ENCODE results near the gene PLEKHS1.
"Not testable (repeated sequence)": the region's sequence is repeated elsewhere in the genome, so short reads cannot be mapped to it uniquely, and the experiment has no call there.

The PLEKHS1 gene

DNA sequence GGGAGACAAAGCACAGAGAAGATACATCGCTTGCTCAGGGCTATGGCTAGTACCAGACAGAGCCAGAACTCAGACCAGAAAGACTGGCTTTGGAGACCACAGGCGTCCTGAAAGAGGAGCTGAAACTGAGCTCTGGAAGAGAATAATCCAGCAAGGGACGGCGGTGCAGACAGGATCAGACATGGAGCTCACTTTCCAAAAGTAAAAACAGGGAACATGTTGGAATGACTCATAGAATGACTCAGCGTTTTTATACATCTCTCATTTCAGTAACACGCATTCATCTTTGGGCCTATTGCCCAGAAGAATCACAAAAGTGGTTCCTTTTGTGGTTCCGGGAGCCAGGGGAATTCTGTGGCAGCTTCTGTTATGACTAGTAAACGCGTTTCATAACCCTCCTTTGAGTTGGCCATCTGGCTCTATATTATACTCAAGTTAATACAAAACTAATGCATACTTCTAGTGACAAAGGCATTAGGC, 37.2 kb downstream of the PLEKHS1 start:
- TF ChIP-seq, protein P1, sequence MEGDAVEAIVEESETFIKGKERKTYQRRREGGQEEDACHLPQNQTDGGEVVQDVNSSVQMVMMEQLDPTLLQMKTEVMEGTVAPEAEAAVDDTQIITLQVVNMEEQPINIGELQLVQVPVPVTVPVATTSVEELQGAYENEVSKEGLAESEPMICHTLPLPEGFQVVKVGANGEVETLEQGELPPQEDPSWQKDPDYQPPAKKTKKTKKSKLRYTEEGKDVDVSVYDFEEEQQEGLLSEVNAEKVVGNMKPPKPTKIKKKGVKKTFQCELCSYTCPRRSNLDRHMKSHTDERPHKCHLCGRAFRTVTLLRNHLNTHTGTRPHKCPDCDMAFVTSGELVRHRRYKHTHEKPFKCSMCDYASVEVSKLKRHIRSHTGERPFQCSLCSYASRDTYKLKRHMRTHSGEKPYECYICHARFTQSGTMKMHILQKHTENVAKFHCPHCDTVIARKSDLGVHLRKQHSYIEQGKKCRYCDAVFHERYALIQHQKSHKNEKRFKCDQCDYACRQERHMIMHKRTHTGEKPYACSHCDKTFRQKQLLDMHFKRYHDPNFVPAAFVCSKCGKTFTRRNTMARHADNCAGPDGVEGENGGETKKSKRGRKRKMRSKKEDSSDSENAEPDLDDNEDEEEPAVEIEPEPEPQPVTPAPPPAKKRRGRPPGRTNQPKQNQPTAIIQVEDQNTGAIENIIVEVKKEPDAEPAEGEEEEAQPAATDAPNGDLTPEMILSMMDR (IDR thresholded peaks at IDR 0.05; ENCODE audit: low read depth, low read length): no peak
- H3K4me3 ChIP-seq (ENCODE audit: low read depth, low read length): no peak overlapping the region

DNA sequence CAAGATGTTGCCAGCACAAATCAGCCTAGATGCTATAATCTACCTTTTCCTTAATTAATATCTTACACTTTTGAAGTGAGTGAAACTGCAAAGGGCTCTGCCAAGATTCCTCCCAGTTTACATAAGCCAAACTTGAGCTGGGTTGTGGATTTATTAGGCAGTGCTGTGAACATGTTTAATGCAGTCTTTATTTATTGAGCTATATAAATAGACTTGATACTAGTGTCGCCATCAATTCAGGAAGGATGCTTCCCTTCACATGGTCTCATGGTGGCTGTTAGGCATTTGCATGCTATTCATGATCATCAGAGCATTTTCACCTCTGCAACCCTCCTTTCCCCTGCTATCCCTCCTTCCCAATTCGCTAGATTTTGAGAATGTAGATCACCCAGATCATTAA, 40.2 kb downstream of the PLEKHS1 start:
- TF ChIP-seq, protein P1 (IDR thresholded peaks at IDR 0.05; ENCODE audit: low read depth, low read length): no peak
- H3K4me3 ChIP-seq (ENCODE audit: low read depth, low read length): no peak overlapping the region

DNA sequence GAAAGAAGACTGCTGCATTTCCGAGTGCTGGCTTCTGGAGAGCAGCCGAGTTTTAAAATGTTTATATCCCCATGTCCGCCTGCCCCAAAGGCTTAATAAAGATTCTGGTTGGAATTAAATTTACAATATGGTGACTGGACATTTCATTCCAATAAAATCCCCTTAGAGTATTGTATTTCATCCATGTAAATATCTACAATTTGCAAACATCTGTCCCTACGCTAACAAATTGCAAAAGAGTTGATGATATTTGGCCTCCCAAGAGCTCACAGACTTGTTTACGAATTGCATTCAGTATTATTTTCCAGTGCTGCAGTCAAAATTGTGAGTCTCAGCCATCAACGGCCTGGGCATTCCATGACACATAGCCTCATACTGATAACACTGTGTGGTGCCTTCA, 50.1 kb downstream of the PLEKHS1 start:
- TF ChIP-seq, protein P1 (IDR thresholded peaks at IDR 0.05; ENCODE audit: low read depth, low read length): no peak
- H3K4me3 ChIP-seq (ENCODE audit: low read depth, low read length): no peak overlapping the region

DNA sequence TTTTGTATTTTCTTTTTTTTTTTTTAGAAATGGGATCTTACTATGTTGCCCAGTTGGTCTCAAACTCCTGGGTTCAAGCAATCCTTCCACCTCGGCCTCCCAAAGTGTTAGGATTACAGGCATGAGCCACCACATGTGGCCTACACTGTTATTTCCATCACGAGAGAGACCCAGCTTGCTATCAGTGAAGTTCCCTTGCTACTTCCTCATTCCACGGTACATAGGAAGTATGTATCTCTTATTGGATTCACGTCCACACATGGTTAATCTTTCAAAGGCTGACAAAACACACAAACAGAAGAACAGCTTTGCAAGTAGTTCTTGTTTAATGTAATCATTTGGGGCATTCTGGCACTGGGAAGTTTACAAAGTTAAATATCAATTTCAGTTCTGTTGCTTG, 51.5 kb downstream of the PLEKHS1 start:
- TF ChIP-seq, protein P1 (IDR thresholded peaks at IDR 0.05; ENCODE audit: low read depth, low read length): no peak
- H3K4me3 ChIP-seq (ENCODE audit: low read depth, low read length): no peak overlapping the region

DNA sequence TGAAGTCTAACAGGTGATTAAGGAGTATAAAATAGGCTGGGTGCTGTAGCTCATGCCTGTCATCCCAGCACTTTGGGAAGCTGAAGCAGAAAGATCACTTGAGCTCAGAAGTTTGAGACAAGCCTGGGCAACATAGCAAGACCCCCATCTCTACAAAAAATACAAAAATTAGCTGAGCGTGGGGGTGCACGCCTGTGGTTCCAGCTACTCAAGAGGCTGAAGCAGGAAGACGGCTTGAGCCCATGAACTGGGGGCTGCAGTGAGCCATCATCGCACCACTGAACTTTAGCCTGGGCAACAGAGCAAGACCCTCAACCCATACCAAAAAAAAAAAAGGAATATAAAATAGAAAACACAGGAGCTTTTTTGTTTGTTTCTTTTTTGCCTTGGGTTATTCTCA, 55.0 kb downstream of the PLEKHS1 start:
- H3K4me3 ChIP-seq (ENCODE audit: low read depth, low read length): no peak overlapping the region
- TF ChIP-seq, protein P1 (IDR thresholded peaks at IDR 0.05; ENCODE audit: low read depth, low read length): no peak

DNA sequence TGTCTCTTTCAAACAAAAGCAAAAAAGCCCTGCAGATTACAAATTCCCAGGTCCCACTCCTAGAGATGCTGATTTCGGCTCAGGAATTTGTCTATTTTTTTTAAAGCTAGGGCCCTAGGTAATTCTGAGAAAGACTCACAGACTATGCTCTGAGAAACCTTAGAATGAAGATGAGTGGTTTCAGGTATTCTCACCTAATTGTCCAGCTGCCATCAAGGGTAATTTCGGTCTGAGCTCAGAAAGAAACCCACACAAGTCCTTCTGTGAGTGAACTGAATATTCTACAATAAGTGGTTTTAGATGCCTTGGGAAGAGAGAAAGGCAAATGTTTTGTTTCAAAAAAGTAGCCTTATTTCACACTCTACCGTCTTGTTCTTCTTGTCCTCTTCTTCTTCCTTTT, 56.7 kb downstream of the PLEKHS1 start:
- TF ChIP-seq, protein P1 (IDR thresholded peaks at IDR 0.05; ENCODE audit: low read depth, low read length): no peak
- no peak overlapping the region for H3K4me3 ChIP-seq (ENCODE audit: low read depth, low read length)

DNA sequence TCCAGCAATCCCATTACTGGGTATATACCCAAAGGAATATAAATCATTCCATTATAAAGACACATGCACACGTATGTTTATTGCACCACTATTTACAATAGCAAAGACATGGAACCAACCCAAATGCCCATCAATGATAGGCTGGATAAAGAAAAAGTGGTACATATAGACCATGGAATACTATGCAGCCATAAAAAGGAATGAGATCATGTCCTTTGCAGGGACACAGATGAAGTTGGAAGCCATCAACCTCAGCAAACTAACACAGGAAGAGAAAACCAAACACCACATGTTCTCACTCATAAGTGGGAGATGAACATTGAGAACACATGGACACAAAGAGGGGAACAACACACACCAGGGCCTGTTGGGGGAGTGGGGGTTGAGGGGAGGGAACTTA, 63.2 kb downstream of the PLEKHS1 start:
- H3K4me3 ChIP-seq (ENCODE audit: low read depth, low read length): not testable (repeated sequence)

DNA sequence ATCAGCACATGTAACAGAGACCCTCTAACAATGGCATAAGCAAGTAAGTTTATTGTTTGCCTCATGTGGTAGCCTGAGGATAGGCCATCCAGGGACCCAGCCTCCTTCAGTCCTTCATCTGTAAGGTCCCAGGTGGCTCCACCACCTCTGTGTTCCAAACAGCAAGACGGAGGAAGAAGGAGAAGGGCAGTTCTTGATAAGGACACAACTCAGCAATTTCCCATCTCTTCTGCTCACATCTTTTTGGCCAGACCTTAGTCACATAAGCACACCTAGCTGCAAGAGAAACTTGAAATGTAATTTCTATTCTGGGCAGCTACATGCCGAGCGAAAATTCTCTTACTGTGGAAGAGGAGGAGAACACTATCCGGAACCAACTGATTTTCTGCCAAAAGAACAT, 68.5 kb downstream of the PLEKHS1 start:
- TF ChIP-seq, protein P1 (IDR thresholded peaks at IDR 0.05; ENCODE audit: low read depth, low read length): no peak
- no peak overlapping the region for H3K4me3 ChIP-seq (ENCODE audit: low read depth, low read length)

Measured in WI38 (cell line).